Neural progenitor cell (in vitro differentiated cells): ENCODE data around the gene ESPL1.

Experiments used
- EZH2 ChIP-seq: fragments of 200-600 bp; sonication (generic); IDR thresholded peaks from 2 replicates; pipeline ENCODE4 v1.6.1; 2017; ENCODE audit warnings: antibody characterized with exemption, mild to moderate bottlenecking, moderate library complexity
- TF ChIP-seq, protein P1 (sequence below): fragments of 200-600 bp; sonication (generic); IDR thresholded peaks from 2 replicates; pipeline ENCODE4 v1.5.1; 2017; ENCODE audit warnings: antibody characterized with exemption, mild to moderate bottlenecking

DNA sequence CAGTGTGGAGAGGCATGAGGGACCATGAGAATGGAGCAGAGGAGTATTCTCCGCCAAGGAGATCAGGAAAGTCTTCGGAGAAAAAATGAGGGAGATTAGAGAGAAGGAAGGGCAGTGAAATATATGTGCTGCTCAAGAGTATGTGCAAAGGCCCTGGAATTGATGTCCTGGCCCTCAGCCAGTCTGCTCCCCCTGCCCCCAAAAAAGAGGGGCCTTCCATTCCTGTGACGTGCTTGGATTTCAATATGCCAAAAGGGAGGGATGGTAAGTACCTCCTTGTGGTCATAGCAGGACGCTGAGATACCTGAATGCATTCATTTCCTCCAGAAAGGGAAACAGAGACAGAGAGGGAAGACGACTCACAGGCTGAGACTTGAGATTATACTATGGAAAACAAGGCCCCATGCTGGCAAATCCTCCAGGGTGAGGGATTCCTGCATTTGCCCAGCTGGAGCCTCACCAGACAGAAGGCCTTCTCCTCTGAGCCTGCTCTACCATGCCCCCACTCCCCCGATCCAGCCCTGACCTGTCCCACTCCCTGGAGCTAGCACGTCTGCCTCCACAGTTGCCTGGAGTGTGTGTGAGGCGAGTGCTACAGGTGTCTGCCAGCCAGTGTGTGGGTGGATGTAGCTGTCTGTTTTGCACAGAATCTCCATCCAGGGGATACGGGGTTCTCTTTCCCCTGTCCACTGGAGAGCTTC, 32.2 kb upstream of the ESPL1 start:
- TF ChIP-seq, protein P1, sequence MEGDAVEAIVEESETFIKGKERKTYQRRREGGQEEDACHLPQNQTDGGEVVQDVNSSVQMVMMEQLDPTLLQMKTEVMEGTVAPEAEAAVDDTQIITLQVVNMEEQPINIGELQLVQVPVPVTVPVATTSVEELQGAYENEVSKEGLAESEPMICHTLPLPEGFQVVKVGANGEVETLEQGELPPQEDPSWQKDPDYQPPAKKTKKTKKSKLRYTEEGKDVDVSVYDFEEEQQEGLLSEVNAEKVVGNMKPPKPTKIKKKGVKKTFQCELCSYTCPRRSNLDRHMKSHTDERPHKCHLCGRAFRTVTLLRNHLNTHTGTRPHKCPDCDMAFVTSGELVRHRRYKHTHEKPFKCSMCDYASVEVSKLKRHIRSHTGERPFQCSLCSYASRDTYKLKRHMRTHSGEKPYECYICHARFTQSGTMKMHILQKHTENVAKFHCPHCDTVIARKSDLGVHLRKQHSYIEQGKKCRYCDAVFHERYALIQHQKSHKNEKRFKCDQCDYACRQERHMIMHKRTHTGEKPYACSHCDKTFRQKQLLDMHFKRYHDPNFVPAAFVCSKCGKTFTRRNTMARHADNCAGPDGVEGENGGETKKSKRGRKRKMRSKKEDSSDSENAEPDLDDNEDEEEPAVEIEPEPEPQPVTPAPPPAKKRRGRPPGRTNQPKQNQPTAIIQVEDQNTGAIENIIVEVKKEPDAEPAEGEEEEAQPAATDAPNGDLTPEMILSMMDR = no peak
- TF ChIP-seq EZH2 = no peak
